A549 (cell line): ENCODE measurements around the gene SMTN.

Experiments
- CBX2 ChIP-seq: fragments of 200-600 bp; sonication (generic); IDR thresholded peaks from 2 replicates; pipeline ENCODE4 v1.6.1; 2016; ENCODE audit warnings: low read depth, mild to moderate bottlenecking, borderline replicate concordance
- CEBPB ChIP-seq, 2 experiments: fragments of >200 bp in 1 of 2; sonication (Bioruptor Twin) in 1 of 2; formaldehyde crosslinking in 1 of 2; IDR thresholded peaks; 2 replicates each; pipeline ENCODE4 v1.6.1; 2012 to 2016
- CTCF ChIP-seq: fragments of >200 bp; sonication (Bioruptor Twin); formaldehyde crosslinking; IDR thresholded peaks from 3 replicates; pipeline ENCODE4 v1.5.1; 2016
- ELK1 ChIP-seq: fragments of 150-350 bp; IDR thresholded peaks from 2 replicates; pipeline ENCODE4 v1.6.1; 2014; ENCODE audit warnings: low read depth, mild to moderate bottlenecking, low read length
- HDAC2 ChIP-seq: fragments of 200-600 bp; sonication (generic); IDR thresholded peaks from 2 replicates; pipeline ENCODE4 v1.6.1; 2016
- POLR2A ChIP-seq: IDR thresholded peaks from 2 replicates; pipeline ENCODE4 v1.6.1; 2012; ENCODE audit warnings: mild to moderate bottlenecking, low read length
- POLR2AphosphoS2 ChIP-seq: conservative IDR thresholded peaks from 2 replicates; pipeline ENCODE4 v1.6.1; 2012; ENCODE audit warnings: low read length, improper control_type of control experiment, inconsistent platforms
- RFX5 ChIP-seq: fragments of 450-650 bp; IDR thresholded peaks from 2 replicates; pipeline ENCODE4 v1.7.1; 2014; ENCODE audit warnings: antibody characterized with exemption, mild to moderate bottlenecking, moderate library complexity
- SMC3 ChIP-seq: fragments of >200 bp; sonication (Bioruptor Twin); formaldehyde crosslinking; IDR thresholded peaks from 3 replicates; pipeline ENCODE4 v1.6.1; 2018; ENCODE audit warnings: inconsistent platforms

- no peak for TF ChIP-seq CTCF
- no peak for TF ChIP-seq POLR2A
- TF ChIP-seq CEBPB (IDR thresholded peaks at IDR 0.05), result no peak
- no peak for TF ChIP-seq ELK1
- no peak for TF ChIP-seq CBX2
- no peak for TF ChIP-seq HDAC2
- no peak for TF ChIP-seq RFX5
- TF ChIP-seq POLR2AphosphoS2, result no peak
- no peak for TF ChIP-seq SMC3
These were observed 67.4 kb downstream of the SMTN start for GRCh38 chr22:31148488-31148887.
